NCI-H2196 (cell line): ENCODE data around the gene SHISA8.
"Not testable (repeated sequence)": the region's sequence is repeated elsewhere in the genome, so short reads cannot be mapped to it uniquely, and the experiment has no call there.

ENCODE experiments used
- DNase-seq: peaks from one replicate; lab custom pipeline; 2025; ENCODE audit not compliant: unreplicated experiment; lab: John Stamatoyannopoulos, UW

The SHISA8 gene

DNA sequence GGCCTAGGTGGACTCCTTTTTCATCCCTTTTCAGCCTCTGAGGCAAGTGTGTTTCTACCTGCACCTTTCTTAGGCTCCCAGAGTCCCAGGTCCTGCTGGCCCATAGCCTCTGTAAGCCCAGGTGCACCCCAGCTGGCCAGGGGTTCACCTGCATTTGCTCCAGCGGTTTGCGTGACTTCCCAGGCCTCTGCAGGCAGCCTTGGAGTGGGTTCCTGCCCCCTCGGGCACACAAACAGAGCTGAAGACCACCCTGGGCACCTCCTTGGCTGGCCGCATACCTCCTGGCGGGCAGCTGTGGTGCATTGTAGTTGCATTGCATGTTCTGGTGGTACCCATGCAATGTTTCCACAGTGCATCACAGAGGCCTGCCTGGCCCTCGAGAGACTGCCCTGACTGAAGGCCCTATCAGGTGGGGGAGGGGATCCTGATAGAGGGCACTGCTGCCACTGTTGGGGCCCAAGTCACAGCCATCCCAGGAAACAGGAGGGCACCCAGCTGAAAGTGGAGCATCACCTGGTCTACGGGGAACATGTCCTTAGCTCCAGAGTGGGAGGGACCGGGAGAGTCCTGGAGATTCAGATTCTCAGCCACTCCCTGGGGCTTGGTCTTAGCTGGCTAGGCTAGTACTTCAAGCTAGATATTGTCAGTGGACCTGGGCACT, 14.1 kb downstream of the SHISA8 start:
- no peak for DNase-seq

DNA sequence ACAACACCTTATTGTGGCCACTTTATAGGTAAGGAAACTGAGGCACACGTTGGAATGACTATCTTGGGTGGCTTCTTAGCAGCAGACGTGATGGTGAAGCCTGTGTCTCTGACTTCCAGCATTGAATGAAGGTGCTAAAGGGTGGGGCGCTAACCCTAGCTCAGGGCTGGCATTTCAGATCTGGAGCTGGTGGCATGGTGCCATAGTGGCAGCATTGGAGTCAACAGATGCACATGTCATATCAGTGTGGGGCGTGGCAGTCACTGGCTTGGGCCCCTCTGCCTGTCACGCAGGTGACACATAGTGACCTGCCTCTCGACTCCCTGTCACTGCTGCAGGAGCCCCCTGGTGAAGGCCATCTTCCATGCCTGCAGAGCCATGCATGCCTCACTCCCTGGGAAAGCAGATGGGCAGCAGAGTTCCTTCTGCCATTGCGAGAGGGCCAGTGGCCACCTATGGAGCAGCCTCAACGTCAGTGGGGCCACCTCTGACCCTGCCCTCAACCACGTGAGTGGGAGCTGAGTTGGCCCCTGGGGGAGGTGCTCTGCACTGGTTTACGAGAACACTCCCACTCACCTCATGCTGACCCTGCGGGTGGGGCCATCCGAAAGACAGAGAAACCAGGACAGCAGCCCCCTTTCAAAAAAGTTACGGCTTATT, 14.8 kb downstream of the SHISA8 start:
- no peak for DNase-seq

DNA sequence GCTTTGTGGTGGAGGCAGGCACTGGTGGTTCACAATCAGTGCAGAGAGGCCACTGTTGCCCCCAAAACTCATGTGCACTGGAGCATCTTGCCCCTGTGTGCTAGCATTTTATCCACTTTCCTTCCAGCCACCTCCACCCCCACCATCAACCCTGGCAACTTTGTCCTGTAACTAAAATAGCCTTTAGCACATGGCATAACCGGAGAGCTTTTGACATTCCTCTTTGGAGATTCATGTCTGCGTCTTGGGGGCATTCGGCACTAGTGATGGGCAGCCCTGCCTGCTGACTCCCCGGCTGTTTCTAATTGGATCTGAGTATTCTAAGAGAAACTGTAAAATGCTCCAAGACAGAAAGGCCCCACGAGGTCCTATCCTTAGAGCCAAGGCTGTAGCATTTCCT, 15.8 kb downstream of the SHISA8 start:
- DNase-seq: no peak

DNA sequence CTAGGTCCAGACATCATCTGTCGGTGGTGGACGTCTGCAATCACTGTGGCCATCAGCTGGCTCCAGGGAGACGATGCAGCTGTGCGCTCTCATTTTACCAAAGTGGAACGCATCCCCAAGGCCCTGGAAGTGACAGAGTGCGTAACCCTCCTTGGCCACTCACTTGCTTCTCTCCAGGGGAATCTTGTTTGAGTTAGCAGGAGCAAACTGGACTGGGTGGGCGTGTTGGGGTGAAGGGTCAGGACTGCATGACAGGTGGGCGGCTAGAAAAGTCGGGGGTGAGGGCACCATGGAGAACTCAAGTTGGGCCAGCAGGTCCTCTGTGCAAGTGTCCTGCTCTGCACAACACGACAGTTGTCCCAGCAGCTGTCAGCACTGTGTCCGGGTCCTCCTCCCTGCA, 16.2 kb downstream of the SHISA8 start:
- DNase-seq: no peak

DNA sequence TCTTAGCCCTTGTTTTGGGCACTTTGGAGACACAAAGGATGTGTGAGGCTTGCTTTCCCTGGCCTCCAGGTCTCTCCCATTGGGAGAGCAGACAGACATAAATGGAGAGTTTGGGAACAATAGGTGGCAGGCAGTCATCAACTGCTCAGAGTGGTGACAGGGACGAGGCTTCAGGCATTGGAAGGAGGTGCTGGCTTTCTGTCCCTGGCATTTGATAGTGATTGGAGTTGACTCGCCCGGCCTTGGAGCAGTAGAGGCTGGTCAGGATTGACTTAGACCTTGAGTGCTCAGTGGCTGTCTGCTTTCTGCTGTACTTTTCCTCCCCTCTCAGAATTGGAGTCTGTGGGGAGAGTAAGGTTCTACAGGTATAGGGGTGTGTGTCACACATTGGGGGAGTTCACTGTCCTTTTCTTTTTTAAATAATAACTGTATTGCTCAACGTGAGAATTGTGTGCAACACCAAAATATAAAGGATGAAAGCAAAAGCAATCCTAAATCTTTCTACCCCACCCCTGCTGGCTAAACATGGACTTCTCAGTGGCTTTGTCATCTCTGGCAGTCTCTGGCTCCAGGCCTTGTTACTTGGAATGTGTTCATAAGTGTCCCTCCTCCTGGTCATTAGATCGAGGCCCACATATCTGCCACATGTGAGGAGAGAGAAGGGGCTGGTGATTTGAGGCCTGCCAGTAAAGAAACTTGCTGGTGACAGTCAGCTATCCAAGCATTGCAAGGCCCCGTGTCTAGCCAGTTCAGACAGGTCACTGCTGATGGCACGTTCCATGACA, 21.1 kb downstream of the SHISA8 start:
- no peak for DNase-seq

DNA sequence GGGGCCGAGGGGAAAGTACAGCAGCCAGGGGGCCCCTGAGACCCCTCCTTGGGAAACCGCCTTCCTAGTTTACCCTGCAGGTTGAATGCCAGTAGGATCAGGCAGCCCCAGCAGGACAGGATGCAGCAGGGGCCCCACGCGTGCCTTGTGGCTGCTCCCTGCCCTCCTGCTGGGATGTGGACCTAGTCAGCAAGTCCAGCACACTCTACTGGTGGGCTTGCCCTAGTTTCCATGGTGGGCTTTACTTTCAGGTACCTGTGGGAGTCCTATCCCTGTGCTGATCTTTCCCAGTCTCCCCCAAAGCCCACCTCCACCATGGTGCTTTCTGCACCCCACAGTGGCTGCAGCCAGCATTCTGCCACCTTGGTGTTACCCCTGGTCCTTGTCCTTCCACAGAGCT, 22.2 kb downstream of the SHISA8 start:
- no peak for DNase-seq

DNA sequence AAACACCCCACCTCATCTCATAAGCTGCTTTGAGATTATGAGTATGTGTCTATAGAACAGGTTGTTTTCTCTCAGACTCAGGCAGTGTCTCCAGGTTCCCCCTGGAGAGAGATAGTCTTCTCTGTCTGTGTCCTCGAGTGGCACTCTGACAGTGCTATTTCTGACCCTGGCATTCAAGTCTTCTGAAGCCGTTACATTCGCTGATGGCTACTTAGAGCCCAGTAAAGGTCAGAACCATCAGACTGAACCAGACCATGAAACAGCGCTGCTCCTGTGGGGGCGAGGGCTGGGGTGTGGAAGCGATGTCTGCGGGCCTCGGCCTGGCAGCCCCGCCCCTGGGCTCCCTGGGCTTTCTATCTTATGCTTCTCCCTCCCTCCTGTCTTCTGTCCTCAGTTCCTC, 23.5 kb downstream of the SHISA8 start:
- DNase-seq: no peak

DNA sequence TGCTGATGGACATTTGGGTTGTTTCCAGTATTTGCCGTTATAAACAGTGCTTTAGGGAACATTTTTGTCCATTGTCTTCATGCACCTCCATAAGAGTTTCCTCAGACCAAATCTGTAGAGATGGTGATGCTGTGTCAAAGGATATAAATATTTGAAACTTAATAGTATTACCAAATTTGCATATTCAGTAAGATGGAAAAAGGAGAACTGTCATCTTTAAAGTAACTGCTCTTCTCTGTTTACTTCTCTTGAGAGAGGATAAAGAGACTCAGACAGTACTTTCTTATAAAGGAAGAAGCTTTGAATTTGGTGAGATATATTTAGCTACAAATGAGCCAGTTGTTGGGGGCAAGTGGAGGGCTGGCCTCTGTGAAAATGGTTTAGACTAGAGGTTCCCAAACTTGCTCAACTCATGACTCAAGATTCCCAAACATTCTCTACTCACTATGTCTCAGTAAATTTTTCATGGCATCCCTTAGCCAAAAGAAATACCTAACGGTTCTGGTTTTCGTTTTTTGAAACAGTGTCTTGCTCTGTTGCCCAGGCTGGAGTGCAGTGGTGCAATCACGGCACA, 26.2 kb downstream of the SHISA8 start:
- no peak for DNase-seq

DNA sequence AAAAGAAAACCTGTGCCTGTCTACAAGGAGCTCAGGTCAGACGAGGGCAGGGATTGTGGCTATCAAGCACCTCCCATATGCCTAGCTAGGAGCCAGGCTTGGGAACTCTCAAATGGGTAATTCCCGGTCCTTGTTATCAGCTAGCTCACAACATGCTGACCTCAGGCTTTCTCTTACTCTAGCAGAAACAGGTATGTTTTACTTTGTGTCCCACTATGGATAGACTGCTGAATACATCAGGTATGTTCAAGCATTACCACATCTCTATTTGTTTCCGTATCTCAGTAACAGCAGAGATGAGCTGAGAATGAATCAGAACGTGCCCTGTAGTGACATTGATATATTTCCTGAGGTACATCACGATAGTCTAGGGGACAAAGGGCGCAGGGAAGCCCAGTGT, 29.4 kb downstream of the SHISA8 start:
- DNase-seq: no peak

DNA sequence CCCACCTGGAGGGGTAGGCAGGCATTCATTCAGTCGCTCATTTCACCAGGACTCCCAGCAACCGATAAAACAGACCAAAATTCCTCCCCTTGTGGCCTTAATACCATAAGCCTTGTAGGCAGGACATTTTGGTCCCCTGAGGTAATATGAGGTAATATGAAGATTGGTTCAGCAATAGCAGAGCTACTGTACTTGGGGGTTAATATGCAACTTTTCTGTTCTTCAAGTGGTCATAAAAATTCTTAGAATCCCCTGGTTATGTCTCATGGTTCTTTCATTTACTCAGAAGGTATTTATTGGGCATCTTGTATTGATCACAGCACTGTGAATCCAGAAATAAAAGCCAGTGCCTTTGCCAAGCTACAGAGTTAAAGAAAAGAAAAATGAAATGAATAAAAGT, 29.8 kb downstream of the SHISA8 start:
- no peak for DNase-seq

DNA sequence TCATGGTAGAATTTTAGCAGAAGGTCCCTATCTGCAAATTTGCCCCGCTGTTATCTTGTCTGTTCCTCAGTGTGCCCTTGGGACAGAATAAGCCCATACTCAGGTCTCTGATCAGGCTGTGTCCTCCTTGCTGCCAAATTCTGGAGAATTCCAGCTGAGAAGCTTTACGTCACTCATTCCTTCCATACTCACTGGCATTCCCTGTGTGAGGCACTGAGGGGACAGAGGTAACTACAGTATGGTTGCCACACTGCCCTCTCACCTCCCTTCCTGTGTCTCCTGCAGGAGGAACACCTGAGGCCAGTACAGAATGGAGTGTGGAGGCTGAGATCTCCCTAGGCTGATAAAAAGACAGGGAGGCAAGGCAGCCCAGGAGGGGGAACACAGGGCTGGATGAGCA, 31.5 kb downstream of the SHISA8 start:
- DNase-seq: no peak

DNA sequence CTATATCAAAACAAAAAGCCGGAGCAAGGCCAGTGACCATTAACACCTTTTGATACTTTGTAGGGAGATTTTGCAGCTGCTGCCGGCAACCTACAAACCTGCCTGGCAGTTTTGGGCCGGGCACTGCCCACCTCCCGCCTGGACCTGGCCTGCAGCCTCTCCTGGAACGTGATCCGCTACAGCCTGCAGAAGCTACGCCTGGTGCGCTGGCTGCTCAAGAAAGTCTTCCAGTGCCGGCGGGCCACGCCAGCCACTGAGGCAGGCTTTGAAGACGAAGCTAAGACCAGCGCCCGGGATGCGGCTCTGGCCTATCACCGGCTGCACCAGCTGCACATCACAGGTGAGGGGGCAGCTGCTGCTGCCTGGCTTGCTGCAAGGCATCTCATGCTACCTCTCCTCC, 34.2 kb downstream of the SHISA8 start:
- no peak for DNase-seq

DNA sequence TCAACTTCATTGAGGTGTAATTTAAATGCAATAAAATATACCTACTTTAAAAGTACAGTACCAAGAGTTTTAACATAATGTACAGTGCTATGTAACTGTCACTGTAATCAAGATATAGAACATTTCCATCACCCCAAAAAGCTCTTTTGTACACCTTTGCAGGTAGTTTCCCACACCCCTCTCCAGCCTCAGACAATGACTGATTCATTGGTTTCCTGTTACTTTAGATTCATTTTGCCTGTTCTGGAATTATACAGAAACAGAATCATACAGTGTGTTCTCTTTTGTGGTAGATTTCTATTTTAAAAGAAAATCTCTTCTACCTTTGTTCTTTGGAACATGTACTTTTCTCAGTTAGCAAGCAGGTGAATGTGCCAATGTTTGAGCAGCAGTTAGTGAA, 38.2 kb downstream of the SHISA8 start:
- no peak for DNase-seq

DNA sequence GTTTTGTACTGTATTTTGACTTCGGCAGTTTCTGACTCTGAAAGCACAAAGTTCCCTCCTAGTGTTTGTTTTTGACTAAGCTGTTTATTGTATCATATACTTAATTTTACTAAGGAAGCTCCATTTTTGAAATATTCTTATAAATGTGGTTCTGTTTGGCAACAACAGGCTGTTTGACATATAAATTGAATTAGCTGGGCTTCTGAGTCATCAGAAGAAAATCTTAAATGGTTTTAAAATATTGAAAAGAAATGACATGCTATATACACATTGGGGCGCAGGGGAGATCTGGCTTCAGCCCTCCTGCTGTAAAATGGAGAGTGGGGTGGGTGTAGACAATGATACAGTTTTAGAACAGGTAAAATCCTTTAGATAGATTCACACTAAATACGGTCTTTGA, 38.6 kb downstream of the SHISA8 start:
- no peak for DNase-seq

DNA sequence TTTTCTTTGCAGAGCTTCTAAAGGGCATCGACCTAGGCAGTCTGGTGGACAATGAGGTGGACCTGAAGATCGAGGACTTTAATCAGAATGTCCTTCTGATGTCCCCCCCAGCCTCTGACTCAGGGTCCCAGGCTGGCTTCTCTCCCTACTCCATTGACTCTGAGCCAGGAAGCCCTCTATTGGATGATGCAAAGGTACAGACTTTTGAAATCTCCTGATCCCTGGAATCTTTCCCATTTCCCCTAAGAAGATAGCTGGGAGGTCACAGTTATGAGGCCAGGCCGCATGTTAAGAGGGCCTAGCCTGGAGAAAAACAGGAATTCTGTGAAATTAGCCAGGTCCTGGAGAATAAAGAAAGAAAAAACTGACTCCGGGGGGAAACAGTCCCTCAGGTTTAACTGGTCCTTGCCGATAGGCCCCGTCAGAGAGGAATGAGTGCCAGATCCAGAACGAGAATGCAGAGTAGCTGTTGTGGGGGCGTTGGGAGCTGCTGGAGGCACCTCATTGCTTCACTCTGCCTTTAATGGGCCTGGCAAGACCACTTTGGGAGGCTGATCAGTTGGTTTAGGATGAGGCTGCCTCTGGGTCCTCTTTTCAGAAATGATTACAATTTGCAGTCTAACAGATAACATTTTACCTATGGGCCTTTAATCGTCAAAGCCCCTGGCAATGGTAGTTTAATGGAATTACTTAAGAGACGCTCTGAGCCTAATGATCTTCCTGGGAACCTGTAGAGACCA, 39.2 kb downstream of the SHISA8 start:
- DNase-seq: no peak

DNA sequence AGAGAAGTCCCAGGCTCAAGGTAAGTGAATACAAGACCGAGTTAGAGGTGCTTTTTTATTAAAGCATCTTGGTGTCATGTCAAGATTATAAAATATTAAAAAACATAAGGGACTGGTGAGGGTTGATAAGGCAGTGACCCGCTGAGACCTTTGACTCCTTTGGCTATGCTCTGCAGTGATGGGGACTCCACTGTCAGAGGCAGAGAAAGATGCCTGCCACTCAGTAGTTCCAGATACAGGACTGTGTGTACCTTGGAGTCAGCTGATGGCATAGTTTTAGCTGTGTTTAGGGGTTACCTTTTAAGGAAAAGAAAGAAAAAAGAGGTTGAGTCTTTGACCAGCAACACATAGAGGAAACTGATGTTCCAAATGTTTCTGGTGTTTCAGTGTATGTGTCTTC, 40.8 kb downstream of the SHISA8 start:
- DNase-seq: no peak

DNA sequence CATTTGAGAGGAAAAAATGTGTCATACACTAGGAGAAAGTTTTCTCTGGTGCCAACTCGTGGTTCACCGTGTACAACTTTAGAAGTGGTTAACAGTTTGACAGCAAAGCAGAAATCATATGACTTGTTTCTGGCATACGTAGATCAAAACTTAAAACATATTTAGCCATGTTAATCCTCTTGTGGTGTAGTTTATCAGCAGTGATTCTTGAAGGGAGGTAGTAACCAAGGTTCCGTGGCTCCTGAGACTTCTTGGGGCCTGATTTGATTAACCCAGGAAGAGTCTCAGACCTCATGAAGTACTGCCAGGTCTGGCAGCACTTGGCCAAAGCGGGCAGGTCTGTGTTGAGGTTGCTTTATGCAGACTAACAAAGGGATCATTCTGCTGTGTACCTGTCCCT, 41.5 kb downstream of the SHISA8 start:
- DNase-seq: no peak

DNA sequence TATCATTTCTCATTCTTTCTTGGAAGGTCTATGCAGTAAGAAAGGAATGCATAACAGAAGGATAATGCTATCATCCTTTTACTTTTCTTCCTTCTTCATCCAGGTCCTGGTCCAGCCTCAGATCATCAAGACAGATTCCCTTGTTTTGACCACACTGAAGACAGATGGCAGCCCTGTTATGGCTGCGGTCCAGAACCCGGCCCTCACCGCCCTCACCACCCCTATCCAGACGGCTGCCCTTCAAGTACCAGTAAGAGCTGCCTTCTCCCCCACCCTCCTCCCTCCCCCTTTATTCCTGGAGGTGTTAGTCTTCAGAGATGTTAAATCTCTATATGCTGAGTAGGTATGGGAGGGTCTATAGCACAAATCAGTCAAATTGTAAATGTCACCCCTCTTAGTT, 44.1 kb downstream of the SHISA8 start:
- no peak for DNase-seq

DNA sequence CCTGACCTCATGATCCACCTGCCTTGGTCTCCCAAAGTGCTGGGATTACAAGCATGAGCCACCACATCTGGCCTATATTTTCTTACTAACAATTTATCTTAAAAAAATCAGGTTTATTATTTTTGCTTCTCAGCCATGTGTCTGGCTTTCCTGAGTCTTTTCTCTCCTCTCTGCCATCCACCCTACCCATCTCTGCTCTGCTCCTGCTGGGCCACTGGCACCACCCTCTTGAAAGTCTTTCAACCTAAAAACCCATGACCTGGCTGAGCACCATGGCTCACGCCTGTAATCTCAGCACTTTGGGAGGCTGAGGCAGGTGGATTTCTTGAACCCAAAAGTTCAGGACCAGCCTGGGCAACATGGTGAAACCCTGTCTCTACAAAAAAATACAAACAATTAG, 44.8 kb downstream of the SHISA8 start:
- DNase-seq: not testable (repeated sequence)

DNA sequence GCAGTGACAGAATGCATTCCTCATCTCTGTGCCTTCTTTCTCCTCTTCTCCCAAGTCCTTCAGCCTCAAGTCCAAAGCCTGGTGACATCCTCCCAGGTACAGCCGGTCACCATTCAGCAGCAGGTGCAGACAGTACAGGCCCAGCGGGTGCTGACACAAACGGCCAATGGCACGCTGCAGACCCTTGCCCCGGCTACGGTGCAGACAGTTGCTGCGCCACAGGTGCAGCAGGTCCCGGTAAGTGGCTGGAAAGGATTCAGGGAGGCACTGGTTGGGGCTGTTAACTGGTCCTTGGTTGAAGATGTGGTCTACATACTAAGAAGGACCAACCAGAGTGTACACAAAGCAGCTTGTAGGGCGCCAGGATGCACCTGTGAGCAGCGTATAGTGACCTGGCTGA, 46.3 kb downstream of the SHISA8 start:
- DNase-seq: no peak

DNA sequence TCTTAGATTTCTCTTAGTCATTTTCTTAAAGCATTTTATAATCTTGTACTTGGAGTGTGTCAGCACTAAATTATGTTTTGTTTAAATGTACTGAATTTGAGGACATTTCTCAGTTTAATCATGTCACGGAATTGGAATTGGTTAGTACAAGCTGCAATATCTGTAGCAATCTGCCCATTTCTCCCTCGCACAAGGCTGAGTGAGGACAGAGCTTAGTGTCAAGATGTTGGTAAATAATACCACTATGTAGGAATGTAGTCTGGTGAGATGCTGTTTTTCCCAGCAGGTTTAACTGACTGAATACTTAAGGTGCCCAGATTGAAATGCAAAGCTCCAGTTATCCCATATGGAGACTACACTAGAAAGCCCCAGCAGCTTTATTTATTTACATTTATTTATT, 51.4 kb downstream of the SHISA8 start:
- no peak for DNase-seq
